ENCODE results near the gene TMF1.

The TMF1 gene

GRCh38 chr3:68984011-68984530, 68.1 kb downstream of the TMF1 start:
- Histone ChIP-seq H3K36me3 (ENCODE audit: control insufficient read depth, insufficient read depth, low read length) (peaks cover 47% of the 10 kb centered on the region), H3K4me1 (ENCODE audit: control insufficient read depth, insufficient read depth, low read length, poor library complexity, severe bottlenecking) (no peaks in the 10 kb centered on the region), H3K4me3 (ENCODE audit: insufficient read depth, low read depth, low read length, poor library complexity, severe bottlenecking) (no peak overlapping the region)

GRCh38 chr3:68977486-68978167, 74.5 kb downstream of the TMF1 start:
- DNase-seq: no peak
- Histone ChIP-seq H3K4me3 (ENCODE audit: insufficient read depth, low read depth, low read length, poor library complexity, severe bottlenecking) (no peak overlapping the region), H3K36me3 (ENCODE audit: control insufficient read depth, insufficient read depth, low read length) (peaks cover 39% of the 10 kb centered on the region), H3K27me3 (replicated peaks; ENCODE audit: control insufficient read depth, insufficient read depth, low read length, poor library complexity, severe bottlenecking) (no peaks in the 10 kb centered on the region), H3K9me3 (ENCODE audit: control insufficient read depth, low read length) (no peaks in the 10 kb centered on the region), H3K27ac (ENCODE audit: insufficient read depth, low read length, poor library complexity, severe bottlenecking) (no peak overlapping the region), H3K4me1 (ENCODE audit: control insufficient read depth, insufficient read depth, low read length, poor library complexity, severe bottlenecking) (no peaks in the 10 kb centered on the region)

More at GRCh38 chr3:68984011-68984530, 68.1 kb downstream of the TMF1 start:
- Histone ChIP-seq H3K9me3 (ENCODE audit: control insufficient read depth, low read length) (no peaks in the 10 kb centered on the region), H3K27ac (ENCODE audit: insufficient read depth, low read length, poor library complexity, severe bottlenecking) (no peak overlapping the region), H3K27me3 (replicated peaks; ENCODE audit: control insufficient read depth, insufficient read depth, low read length, poor library complexity, severe bottlenecking) (no peaks in the 10 kb centered on the region)
- DNase-seq: no peak

GRCh38 chr3:68974711-68975110, 77.4 kb downstream of the TMF1 start:
- H3K4me3 ChIP-seq (ENCODE audit: insufficient read depth, low read depth, low read length, poor library complexity, severe bottlenecking): no peak overlapping the region
- no peak for DNase-seq
- H3K9me3 ChIP-seq (ENCODE audit: control insufficient read depth, low read length): no peaks in the 10 kb centered on the region
- no peaks in the 10 kb centered on the region for H3K27me3 ChIP-seq (replicated peaks; ENCODE audit: control insufficient read depth, insufficient read depth, low read length, poor library complexity, severe bottlenecking)
- peaks cover 24% of the 10 kb centered on the region for H3K36me3 ChIP-seq (ENCODE audit: control insufficient read depth, insufficient read depth, low read length)
- H3K4me1 ChIP-seq (ENCODE audit: control insufficient read depth, insufficient read depth, low read length, poor library complexity, severe bottlenecking): no peaks in the 10 kb centered on the region
- H3K27ac ChIP-seq (ENCODE audit: insufficient read depth, low read length, poor library complexity, severe bottlenecking): no peak overlapping the region

- no peak for DNase-seq
- H3K27me3 ChIP-seq (replicated peaks; ENCODE audit: control insufficient read depth, insufficient read depth, low read length, poor library complexity, severe bottlenecking): no peaks in the 10 kb centered on the region
- H3K27ac ChIP-seq (ENCODE audit: insufficient read depth, low read length, poor library complexity, severe bottlenecking): no peak overlapping the region
- no peaks in the 10 kb centered on the region for H3K4me1 ChIP-seq (ENCODE audit: control insufficient read depth, insufficient read depth, low read length, poor library complexity, severe bottlenecking)
- H3K4me3 ChIP-seq (ENCODE audit: insufficient read depth, low read depth, low read length, poor library complexity, severe bottlenecking): no peak overlapping the region
- H3K9me3 ChIP-seq (ENCODE audit: control insufficient read depth, low read length): no peaks in the 10 kb centered on the region
- peaks cover 14% of the 10 kb centered on the region for H3K36me3 ChIP-seq (ENCODE audit: control insufficient read depth, insufficient read depth, low read length)
These were observed 78.5 kb downstream of the TMF1 start for GRCh38 chr3:68973639-68974038.

GRCh38 chr3:68972358-68972979, 79.7 kb downstream of the TMF1 start:
- Histone ChIP-seq H3K9me3 (ENCODE audit: control insufficient read depth, low read length) (no peaks in the 10 kb centered on the region), H3K4me3 (ENCODE audit: insufficient read depth, low read depth, low read length, poor library complexity, severe bottlenecking) (no peak overlapping the region), H3K27ac (ENCODE audit: insufficient read depth, low read length, poor library complexity, severe bottlenecking) (no peak overlapping the region), H3K4me1 (ENCODE audit: control insufficient read depth, insufficient read depth, low read length, poor library complexity, severe bottlenecking) (no peaks in the 10 kb centered on the region), H3K27me3 (replicated peaks; ENCODE audit: control insufficient read depth, insufficient read depth, low read length, poor library complexity, severe bottlenecking) (no peaks in the 10 kb centered on the region), H3K36me3 (ENCODE audit: control insufficient read depth, insufficient read depth, low read length) (peaks cover 9% of the 10 kb centered on the region)
- no peak for DNase-seq
